Endothelial cell of umbilical vein (primary cell): ENCODE results near the gene NQO1. TPM values are rescaled to one million over a fixed set of nuclear protein-coding genes. Genes with fewer than 3 reads are reported as not detected.
A peak's percentile ranks its signal among the peaks of the same experiment; 100 is the strongest.

Experiments
- BruUV-seq: library from RNA; stranded (reverse); fragments of 400-500 nt; replicated peaks from 2 replicates; lab custom pipeline; 2021; lab: Mats Ljungman, UMichigan
- CTCF ChIA-PET: fragments of 300-600, 350-600 bp; sonication (Branson Sonifier 250); formaldehyde crosslinking; loops from one replicate; lab custom pipeline; 2021; ENCODE audit warnings: antibody characterized with exemption, inconsistent platforms; lab: Charles Lee
- POLR2A ChIA-PET: fragments of 300-600, 350-600 bp; sonication (Branson Sonifier 250); formaldehyde crosslinking; loops from one replicate; lab custom pipeline; 2021; ENCODE audit warnings: antibody characterized with exemption, inconsistent platforms; lab: Charles Lee
- DNase-seq: peaks from one replicate; pipeline ENCODE4 v3.0.0-alpha.2; 2011; ENCODE audit warnings: low read depth, low spot score
- FAIRE-seq: peaks from 2 replicates; lab custom pipeline; 2011; peaks lifted over from hg19 to GRCh38; lab: Jason Lieb, UNC
- H2AFZ ChIP-seq: 2 replicates; pipeline ENCODE4 v1.6.0; 2012; ENCODE audit warnings: low read depth, low read length, control low read depth, inconsistent platforms
- H3K27ac ChIP-seq: 2 replicates; pipeline ENCODE4 v1.5.1; 2011; ENCODE audit warnings: low read depth, mild to moderate bottlenecking, control low read depth, low read length, moderate library complexity; ENCODE audit not compliant: insufficient read depth
- H3K27me3 ChIP-seq, 2 experiments: 2 replicates each; pipeline versions ENCODE4 v1.6.0 to v1.6.1; 2011; ENCODE audit warnings: low read length in 2 of 2, mixed read lengths in 1 of 2; ENCODE audit not compliant: control insufficient read depth in 2 of 2, insufficient read depth in 2 of 2
- H3K36me3 ChIP-seq, 2 experiments: 2 replicates in 1 of 2; 3 replicates in 1 of 2; pipeline ENCODE4 v1.5.1; 2011; ENCODE audit warnings: low read length in 2 of 2, mild to moderate bottlenecking in 1 of 2, moderate library complexity in 1 of 2; ENCODE audit not compliant: control insufficient read depth in 2 of 2, insufficient read depth in 2 of 2; ENCODE audit errors: extremely low read depth in 1 of 2
- H3K4me1 ChIP-seq: 3 replicates; pipeline ENCODE4 v1.5.1; 2011; ENCODE audit warnings: mild to moderate bottlenecking, low read length; ENCODE audit not compliant: control insufficient read depth, insufficient read depth; ENCODE audit errors: extremely low read depth
- H3K4me2 ChIP-seq: 2 replicates; pipeline ENCODE4 v1.6.1; 2011; ENCODE audit warnings: low read length, control low read depth, mixed read lengths; ENCODE audit not compliant: insufficient read depth
- H3K4me3 ChIP-seq, 3 experiments: fragments of 200-600 bp in 1 of 3; sonication (generic), shearing (Covaris generic) in 1 of 3; replicated peaks in 1 of 3; 2 replicates each; pipeline ENCODE4 v1.5.1; 2011 to 2016; ENCODE audit warnings: control low read depth in 3 of 3, low read length in 3 of 3, mild to moderate bottlenecking in 2 of 3, inconsistent platforms in 1 of 3, low read depth in 1 of 3, moderate library complexity in 1 of 3; ENCODE audit not compliant: insufficient read depth in 1 of 3
- H3K79me2 ChIP-seq: 2 replicates; pipeline ENCODE4 v1.6.0; 2012; ENCODE audit warnings: low read length, inconsistent platforms; ENCODE audit not compliant: control insufficient read depth, insufficient read depth
- H3K9ac ChIP-seq: replicated peaks from 2 replicates; pipeline ENCODE3; 2011; ENCODE audit warnings: low read length, control low read depth; ENCODE audit not compliant: insufficient read depth; ENCODE audit errors: extremely low read depth
- H3K9me1 ChIP-seq: replicated peaks from 3 replicates; pipeline ENCODE4 v1.6.0; 2011; ENCODE audit warnings: mild to moderate bottlenecking, low read length; ENCODE audit not compliant: control insufficient read depth, insufficient read depth; ENCODE audit errors: extremely low read depth
- H3K9me3 ChIP-seq: replicated peaks from 2 replicates; pipeline ENCODE4 v1.5.1; 2012; ENCODE audit warnings: low read length, inconsistent platforms; ENCODE audit not compliant: control insufficient read depth, insufficient read depth
- H4K20me1 ChIP-seq: replicated peaks from 2 replicates; pipeline ENCODE3; 2011; ENCODE audit warnings: mild to moderate bottlenecking, low read length; ENCODE audit not compliant: control insufficient read depth, insufficient read depth; ENCODE audit errors: extremely low read depth
- EZH2 ChIP-seq: IDR thresholded peaks from 2 replicates; pipeline ENCODE4 v1.6.1; 2012; ENCODE audit warnings: borderline replicate concordance, low read depth, mild to moderate bottlenecking, moderate library complexity, low read length, inconsistent platforms; ENCODE audit not compliant: severe bottlenecking
- FOS ChIP-seq: IDR thresholded peaks from 2 replicates; pipeline ENCODE4 v1.6.1; 2011; ENCODE audit warnings: mild to moderate bottlenecking, low read length, moderate library complexity, borderline replicate concordance; ENCODE audit not compliant: insufficient read depth
- GATA2 ChIP-seq: IDR thresholded peaks from 2 replicates; pipeline ENCODE4 v1.7.0; 2011; ENCODE audit warnings: low read depth, mild to moderate bottlenecking, moderate library complexity, mixed read lengths, low read length; ENCODE audit not compliant: insufficient read length, insufficient read depth
- JUN ChIP-seq: IDR thresholded peaks from 2 replicates; pipeline ENCODE4 v1.6.1; 2011; ENCODE audit warnings: borderline replicate concordance, low read depth; ENCODE audit not compliant: insufficient read length, insufficient read depth
- MYC ChIP-seq: IDR thresholded peaks from one replicate; pipeline ENCODE4 v1.6.1; 2011; ENCODE audit warnings: mild to moderate bottlenecking, low read depth, low read length
- POLR2A ChIP-seq: IDR thresholded peaks from 2 replicates; pipeline ENCODE4 v1.6.1; 2012; ENCODE audit warnings: low read depth, mild to moderate bottlenecking, control low read depth, low read length
- POLR2AphosphoS5 ChIP-seq: IDR thresholded peaks from 2 replicates; pipeline ENCODE4 v1.6.1; 2012; ENCODE audit warnings: low read depth, mild to moderate bottlenecking, control low read depth, low read length, moderate library complexity; ENCODE audit not compliant: insufficient read depth
- dilution Hi-C: fragments of 300-500 bp; cut with MboI; formaldehyde crosslinking; loops from one replicate; pipeline ENCODE4 v1.15.0; 2019; ENCODE audit warnings: low sequenced_read_pairs; ENCODE audit not compliant: extremely low pct_ligation_motif_present
- intact Hi-C: fragments of 100-400 bp; cut with micrococcal nuclease; formaldehyde crosslinking; loops from one replicate; pipeline ENCODE4 v1.10.0; 2022
- polyA plus RNA-seq, 4 experiments: library from polyadenylated mRNA; depleted of rRNA in 3 of 4; stranded (reverse) in 3 of 4; unstranded in 1 of 4; fragments of >200 nt; gene quantifications; 2 replicates each; pipeline versions ENCODE4 v1.2.1 to v1.2.3, GENCODE V29; 2011 to 2012; ENCODE audit warnings: missing spikeins in 1 of 4
- total RNA-seq: library from RNA; stranded (reverse); gene quantifications from 2 replicates; pipeline ENCODE4 v1.2.3, GENCODE V29; 2021
- TF ChIP-seq, protein P1 (sequence below): IDR thresholded peaks from 2 replicates; pipeline ENCODE4 v1.6.1; 2011; ENCODE audit not compliant: insufficient read depth, insufficient read length
- TF ChIP-seq, protein P2 (sequence below), 2 donors: IDR thresholded peaks; 1 replicate in 1 of 2; 2 replicates in 1 of 2; pipeline ENCODE4 v1.5.1; 2011; ENCODE audit warnings: low read length in 2 of 2, mild to moderate bottlenecking in 2 of 2, moderate library complexity in 2 of 2, control low read depth in 1 of 2, inconsistent platforms in 1 of 2, low read depth in 1 of 2; ENCODE audit not compliant: insufficient read depth in 1 of 2; ENCODE audit errors: extremely low read depth in 1 of 2

The NQO1 gene
- total and polyA plus RNA-seq, 2 donors (not counting 3 experiments of a cell fraction or from before 2014, with no cell fraction given): 257 to 345 TPM

DNA sequence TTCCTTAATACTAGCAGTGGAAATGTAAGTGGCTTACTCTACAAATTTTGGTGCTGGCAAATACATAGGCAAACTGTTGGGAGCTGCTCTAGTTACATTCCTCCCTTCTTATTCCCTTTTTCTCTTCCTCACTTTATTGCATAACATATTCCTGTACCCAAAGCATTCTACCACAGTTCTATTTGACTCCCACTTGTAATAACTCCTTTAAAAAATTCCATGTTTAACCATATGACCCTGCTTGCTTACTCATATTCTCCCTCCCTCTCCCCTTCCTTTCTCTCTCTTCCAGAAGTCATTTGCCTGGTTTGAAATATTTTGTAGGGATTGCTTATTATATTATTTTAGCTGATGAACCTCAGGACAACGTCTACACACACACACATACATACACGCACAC is 22.7 kb downstream of the NQO1 start:
- peak; percentile 18 for DNase-seq
- intact Hi-C loops: no loop called here
- peaks cover 3 to 8% of the 10 kb centered on the region in 2 experiments for H3K36me3 ChIP-seq
- no peak for TF ChIP-seq EZH2
- BruUV-seq: no TSS peak
- ChIA-PET CTCF (interaction anchor here (0.8 to 1.5 kb wide), 5 partner anchors 14 to 308 kb away, joined by 3 to 10 read pairs (median 3); partner anchors contain the start of gene NOB1), POLR2A (no interaction called here)
- dilution Hi-C loops: no loop called here
- H3K9me3 ChIP-seq: no peaks in the 10 kb centered on the region
- H3K4me2 ChIP-seq: no peak overlapping the region
- H3K9ac ChIP-seq: no peak overlapping the region
- peaks cover 4% of the 10 kb centered on the region for H3K4me1 ChIP-seq
- no peaks in the 10 kb centered on the region for H4K20me1 ChIP-seq
- no peak overlapping the region for H3K4me3 ChIP-seq
- H3K79me2 ChIP-seq: no peaks in the 10 kb centered on the region
- no peaks in the 10 kb centered on the region for H3K9me1 ChIP-seq
- H3K27me3 ChIP-seq: no peaks in the 10 kb centered on the region
- H2AFZ ChIP-seq: no peak overlapping the region
- H3K27ac ChIP-seq: no peak overlapping the region
- no peak for FAIRE-seq

DNA sequence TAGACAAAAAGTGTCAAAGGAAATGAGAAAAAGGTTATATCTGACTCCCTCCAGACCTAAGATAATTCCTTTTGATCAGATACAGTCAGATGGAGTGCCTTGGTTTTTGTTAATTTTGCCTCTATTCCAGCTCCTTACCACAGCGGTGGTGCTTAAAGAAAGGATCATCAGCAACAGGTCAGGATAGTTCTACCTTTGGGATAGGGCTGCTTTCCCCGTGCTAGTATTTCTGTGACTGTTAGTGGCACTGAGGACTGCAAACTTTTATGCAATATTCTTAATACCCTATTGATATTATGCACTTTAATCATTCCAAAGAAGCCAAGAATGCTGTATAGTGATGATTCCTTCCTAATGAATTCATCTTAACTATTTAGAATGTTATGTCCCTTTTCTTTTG is 24.5 kb downstream of the NQO1 start:
- BruUV-seq: no TSS peak
- Histone ChIP-seq H2AFZ (no peak overlapping the region), H3K4me2 (no peak overlapping the region), H3K9me3 (no peaks in the 10 kb centered on the region), H3K79me2 (no peaks in the 10 kb centered on the region), H3K4me1 (peaks cover 4% of the 10 kb centered on the region), H4K20me1 (no peaks in the 10 kb centered on the region), H3K36me3 (peaks cover 0 to 3% of the 10 kb centered on the region in 2 experiments), H3K9ac (no peak overlapping the region), H3K9me1 (no peaks in the 10 kb centered on the region), H3K27me3 (no peaks in the 10 kb centered on the region), H3K4me3 (no peak overlapping the region), H3K27ac (no peak overlapping the region)
- dilution Hi-C loops: no loop called here
- TF ChIP-seq JUN: no peak
- no peak for TF ChIP-seq FOS
- TF ChIP-seq, protein P1, sequence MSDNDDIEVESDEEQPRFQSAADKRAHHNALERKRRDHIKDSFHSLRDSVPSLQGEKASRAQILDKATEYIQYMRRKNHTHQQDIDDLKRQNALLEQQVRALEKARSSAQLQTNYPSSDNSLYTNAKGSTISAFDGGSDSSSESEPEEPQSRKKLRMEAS: no peak
- TF ChIP-seq, protein P2, sequence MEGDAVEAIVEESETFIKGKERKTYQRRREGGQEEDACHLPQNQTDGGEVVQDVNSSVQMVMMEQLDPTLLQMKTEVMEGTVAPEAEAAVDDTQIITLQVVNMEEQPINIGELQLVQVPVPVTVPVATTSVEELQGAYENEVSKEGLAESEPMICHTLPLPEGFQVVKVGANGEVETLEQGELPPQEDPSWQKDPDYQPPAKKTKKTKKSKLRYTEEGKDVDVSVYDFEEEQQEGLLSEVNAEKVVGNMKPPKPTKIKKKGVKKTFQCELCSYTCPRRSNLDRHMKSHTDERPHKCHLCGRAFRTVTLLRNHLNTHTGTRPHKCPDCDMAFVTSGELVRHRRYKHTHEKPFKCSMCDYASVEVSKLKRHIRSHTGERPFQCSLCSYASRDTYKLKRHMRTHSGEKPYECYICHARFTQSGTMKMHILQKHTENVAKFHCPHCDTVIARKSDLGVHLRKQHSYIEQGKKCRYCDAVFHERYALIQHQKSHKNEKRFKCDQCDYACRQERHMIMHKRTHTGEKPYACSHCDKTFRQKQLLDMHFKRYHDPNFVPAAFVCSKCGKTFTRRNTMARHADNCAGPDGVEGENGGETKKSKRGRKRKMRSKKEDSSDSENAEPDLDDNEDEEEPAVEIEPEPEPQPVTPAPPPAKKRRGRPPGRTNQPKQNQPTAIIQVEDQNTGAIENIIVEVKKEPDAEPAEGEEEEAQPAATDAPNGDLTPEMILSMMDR (IDR thresholded peaks at IDR 0.05; ENCODE audit: extremely low read depth in 1 of 2, insufficient read depth in 1 of 2, low read depth in 1 of 2, low read length in 2 of 2): no peak
- TF ChIP-seq GATA2: no peak
- no peak for TF ChIP-seq POLR2A
- TF ChIP-seq EZH2: no peak
- no peak for TF ChIP-seq MYC
- TF ChIP-seq POLR2AphosphoS5: no peak
- intact Hi-C loops: no loop called here
- CTCF ChIA-PET: interaction anchor here (1.2 kb wide), 1 partner anchor 306 kb away, joined by 3 read pairs; no protein-coding TSS in a partner anchor
- DNase-seq (no peak), FAIRE-seq (no peak)
- POLR2A ChIA-PET: no interaction called here
